HG02852 (cell line): ENCODE data around the gene WBP4.

ENCODE experiments used
- ATAC-seq: cut with Tn5 transposase; IDR thresholded peaks from one replicate; pipeline ENCODE4 v1.9.1; 2021; ENCODE audit warnings: mild to moderate bottlenecking, moderate library complexity; ENCODE audit not compliant: unreplicated experiment

WBP4 gene

DNA sequence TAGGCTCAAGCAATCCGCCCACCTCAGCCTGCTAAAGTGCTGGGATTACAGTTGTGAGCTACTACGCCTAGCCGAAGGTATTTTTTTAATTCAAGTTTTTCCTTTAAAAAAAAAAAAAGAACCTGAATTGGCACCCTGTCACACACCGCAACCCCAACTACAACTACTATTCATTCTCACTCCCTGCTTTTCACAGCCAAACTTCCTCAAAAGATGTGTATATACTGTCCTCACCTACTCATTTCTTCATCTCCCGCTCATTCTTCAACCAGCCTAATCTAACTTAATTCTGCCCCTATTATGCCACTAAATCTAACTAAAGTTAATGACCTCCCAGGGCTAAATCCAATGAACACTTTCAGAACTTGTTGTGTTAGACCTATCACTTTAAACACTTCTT is 12.7 kb upstream of the WBP4 start:
- no peak for ATAC-seq

GRCh38 chr13:41049480-41050440 is 11.5 kb upstream of the WBP4 start:
- ATAC-seq = no peak

DNA sequence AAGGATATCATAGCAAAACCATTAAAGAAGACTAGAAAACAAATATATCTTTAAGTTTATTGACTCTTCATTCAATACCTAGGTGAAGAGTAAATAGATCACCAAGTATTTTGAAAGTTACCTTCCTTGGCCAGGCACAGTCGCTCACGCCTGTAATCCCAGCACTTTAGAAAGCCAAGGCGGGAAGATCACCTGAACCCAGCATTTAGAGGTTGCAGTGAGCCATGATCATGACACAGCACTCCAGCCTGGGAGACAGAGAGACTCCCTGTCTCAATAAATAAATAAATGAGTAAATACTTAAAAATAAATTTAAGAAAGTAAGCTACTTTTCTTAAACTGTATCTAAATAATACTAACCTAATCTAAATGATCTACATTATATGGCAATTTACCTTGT is 8.9 kb upstream of the WBP4 start:
- no peak for ATAC-seq

GRCh38 chr13:41053384-41053826 is 7.9 kb upstream of the WBP4 start:
- ATAC-seq = peak; percentile 71

GRCh38 chr13:41054212-41054877 is 7.0 kb upstream of the WBP4 start:
- ATAC-seq = peak; percentile 42

- ATAC-seq = no peak
Measured at GRCh38 chr13:41054919-41055619, 6.2 kb upstream of the WBP4 start.

DNA sequence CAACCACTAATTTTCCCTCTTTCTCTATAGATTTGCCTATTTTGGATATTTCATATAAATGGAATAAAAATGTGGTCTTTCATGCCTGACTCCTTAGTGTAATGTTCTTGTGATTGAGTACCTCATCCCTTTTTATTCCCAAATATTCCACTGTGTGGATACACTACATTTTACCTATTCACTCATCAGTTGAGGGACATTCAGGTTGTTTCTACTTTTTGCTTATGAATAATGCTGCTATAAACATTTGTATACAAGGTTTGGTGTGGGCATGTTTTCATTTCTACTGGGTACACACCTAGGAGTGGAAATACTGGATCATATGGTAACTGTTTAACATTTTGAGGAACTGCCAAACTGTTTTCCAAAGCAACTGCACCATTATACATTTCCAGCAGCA is 5.1 kb upstream of the WBP4 start:
- ATAC-seq = no peak

GRCh38 chr13:41056826-41057711 is 4.2 kb upstream of the WBP4 start:
- ATAC-seq = no peak

DNA sequence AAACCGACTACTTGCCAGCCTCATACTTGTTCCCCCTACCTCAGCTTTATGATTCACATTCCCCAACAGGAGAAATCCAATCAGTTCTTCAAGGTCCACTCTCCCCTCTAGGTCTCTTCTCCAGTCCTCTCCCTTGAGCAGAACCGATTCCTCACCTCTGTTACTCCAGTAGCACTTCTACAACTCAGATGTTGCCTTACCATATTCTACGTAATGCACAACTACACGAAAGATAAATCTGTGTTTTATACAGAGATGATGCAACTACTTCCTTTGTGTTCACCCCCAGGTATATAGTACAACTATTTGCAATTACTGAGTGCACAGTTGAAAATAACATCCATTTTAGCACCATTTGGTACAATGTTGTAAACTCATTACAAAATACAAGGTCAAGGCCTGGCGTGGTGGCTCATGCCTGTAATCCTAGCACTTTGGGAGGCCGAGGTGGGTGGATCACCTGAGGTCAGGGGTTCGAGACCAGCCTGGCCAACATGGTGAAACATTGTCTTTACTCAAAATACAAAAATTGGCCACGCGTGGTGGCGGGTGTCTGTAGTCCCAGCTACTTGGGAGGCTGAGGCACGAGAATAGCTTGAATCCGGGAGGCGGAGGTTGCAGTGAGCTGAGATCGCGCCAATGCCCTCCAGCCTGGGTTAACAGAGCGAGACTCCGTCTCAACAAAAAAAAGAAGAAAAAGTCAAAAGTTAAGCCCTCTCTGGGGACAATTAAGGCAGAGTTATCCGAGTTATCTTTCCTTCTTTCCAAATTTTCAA is 2.8 kb upstream of the WBP4 start:
- ATAC-seq = no peak

DNA sequence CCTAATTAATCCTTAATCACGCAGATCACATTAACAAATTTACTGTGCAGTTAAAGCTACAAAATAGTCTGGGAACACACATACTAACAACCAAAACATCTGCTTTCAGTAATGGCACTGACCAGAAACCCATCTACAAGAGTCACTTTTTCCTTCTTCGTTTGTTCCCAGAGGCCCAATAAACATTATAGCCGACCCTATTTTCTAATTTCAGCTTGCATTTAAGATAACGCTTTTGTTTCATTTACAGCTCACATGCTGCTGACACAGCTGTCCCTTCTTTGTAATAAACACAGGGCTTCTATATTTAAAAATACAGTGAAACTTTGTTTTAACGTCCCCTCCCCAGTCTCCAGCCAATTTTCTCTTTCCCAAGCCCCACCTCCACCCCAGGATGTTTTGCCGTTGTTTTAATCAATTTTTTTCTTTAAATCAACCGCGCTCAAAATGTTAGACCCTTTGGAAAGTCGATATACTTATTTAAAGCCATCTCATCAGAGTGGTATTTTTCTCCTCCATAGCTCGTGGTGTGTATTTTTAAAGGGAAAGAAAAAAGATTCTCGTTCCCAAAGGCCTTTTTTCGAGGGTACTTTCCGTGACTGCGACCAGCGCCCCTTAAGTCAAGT is 1.7 kb upstream of the WBP4 start:
- ATAC-seq = no peak

GRCh38 chr13:41060082-41060723 is 1.1 kb upstream of the WBP4 start:
- peak; percentile 40 for ATAC-seq

DNA sequence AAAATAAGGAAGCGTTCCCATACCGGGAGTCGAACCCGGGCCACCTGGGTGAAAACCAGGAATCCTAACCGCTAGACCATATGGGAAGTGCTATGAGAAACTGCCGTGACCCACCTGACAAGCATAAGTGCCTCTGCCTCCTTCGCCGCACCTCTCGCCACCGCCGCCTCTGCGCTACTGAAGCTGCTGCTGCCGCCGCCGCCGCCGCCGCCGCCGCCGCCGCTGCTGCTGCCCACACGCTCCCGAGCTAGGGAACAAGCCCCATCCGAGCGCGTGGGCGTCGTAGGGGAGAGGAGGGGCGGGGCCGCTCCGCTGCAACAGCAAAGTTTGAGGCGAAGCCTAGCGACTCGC is 610 bp upstream of the WBP4 start:
- ATAC-seq = peak; percentile 35

DNA sequence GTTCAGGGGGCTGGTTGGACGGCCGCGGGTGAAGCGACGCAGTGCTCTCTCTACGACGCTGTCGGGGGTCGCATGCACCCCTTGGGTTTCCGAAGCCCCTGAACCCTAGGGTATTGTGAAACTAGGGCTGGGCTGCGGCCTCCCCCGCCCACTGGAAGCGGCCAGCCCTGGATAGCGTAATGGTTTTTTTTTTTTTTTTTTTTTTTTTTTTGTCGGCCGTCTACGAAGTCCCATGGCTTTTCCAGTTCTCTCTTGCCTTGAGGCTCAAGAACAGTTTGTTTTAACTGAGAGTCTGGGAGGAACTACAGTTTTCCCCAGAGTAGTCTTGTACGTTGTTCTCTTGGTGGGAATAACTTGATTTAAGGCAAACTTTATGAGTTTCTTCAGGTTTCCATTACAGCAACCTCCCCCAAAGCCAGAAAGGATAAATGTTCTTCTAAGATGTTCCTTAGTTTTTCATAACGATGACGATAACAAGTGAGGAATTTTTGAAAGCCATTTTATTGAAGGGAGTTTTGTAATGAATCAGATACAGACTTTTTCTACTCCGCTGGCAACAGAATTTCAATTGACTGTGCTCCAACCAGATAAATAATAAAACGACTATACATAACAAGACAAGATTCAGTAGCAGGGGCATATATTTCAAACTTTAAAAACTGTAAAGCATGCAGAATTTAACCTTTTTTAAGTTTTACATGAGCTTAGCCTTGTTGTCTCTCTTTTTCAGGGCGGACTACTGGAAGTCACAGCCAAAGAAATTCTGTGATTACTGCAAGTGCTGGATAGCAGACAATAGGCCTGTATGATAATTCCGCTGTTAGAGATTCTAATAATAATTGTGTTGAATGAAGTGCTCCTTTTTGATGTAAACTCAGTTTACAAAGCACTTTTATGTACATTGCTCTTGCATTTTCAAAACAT is 867 bp downstream of the WBP4 start:
- ATAC-seq = peak; percentile 30

- no peak for ATAC-seq
Measured at GRCh38 chr13:41064493-41064892, 3.2 kb downstream of the WBP4 start.

- no peak for ATAC-seq
Measured at GRCh38 chr13:41065078-41065477, 3.8 kb downstream of the WBP4 start.

DNA sequence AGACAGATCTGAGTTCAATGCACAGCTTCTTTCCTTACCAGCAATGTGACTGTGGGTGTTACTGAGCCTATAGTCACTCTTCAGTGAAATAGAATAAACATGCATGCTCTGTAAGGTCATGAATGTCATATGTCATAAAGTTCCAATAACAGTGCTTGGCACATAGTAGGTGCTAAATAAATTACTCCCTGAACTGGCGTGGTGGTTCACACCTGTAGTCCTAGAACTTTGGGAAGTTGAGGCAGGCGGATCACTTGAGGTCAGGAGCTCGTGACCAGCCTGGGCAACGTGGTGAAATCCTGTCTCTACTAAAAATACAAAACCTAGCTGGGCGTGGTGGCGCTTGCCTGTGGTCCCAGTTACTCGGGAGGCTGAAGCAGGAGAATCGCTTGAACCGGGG is 13.2 kb downstream of the WBP4 start:
- ATAC-seq = no peak

GRCh38 chr13:41075034-41075433 is 13.7 kb downstream of the WBP4 start:
- no peak for ATAC-seq

DNA sequence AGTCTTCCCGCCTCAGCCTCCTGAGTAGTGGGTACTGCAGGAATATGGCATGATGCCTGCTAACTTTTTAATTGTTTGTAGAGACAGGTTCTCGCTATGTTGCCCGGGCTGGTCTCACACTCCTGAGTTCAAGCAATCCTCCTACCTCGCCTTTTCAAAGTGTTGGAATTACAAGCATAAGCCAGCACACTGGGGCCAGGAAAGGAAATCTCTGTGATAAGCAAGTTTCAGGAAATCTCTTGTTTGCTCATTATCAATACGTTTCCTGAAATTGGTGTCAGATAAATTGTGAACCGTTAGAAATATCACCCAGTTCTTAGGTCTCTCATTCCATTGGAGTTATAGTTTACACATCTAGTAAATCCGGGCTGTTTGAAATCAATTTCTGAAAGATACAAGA is 14.2 kb downstream of the WBP4 start:
- no peak for ATAC-seq
